Neural progenitor cell (in vitro differentiated cells): Measurements from ENCODE around the gene SSTR4.

Source experiments
- CTCF ChIP-seq: fragments of 200-600 bp; sonication (generic); IDR thresholded peaks from 2 replicates; pipeline ENCODE4 v1.5.1; 2017; ENCODE audit warnings: antibody characterized with exemption, mild to moderate bottlenecking
- EZH2 ChIP-seq: fragments of 200-600 bp; sonication (generic); IDR thresholded peaks from 2 replicates; pipeline ENCODE4 v1.6.1; 2017; ENCODE audit warnings: antibody characterized with exemption, mild to moderate bottlenecking, moderate library complexity
- EZH2phosphoT487 ChIP-seq: fragments of 200-600 bp; sonication (generic); IDR thresholded peaks from 2 replicates; pipeline ENCODE4 v1.6.1; 2017; ENCODE audit warnings: antibody characterized with exemption

DNA sequence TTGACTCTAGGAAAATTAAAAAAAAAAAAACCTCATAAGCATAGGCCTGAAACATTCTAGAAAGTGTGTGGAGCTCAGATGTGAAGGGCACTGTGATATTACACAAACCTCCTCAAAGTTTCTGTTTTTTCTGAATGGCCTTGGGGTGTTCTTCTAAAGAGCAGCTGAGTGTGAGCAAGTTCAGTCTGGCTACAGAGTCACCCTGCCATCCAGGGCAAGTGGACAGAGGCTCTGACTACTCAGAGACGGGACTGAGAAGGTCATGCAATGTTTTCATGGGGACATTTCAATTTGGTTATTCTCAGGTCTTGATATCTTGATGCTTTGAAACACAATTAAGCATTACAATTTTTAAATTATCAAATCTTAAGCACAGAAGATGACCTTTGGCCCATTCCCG lies 36.6 kb upstream of the SSTR4 start:
- no peak for TF ChIP-seq CTCF
- TF ChIP-seq EZH2, result no peak
- TF ChIP-seq EZH2phosphoT487, result no peak
